ENCODE results near the gene P2RY12.

P2RY12 gene

DNA sequence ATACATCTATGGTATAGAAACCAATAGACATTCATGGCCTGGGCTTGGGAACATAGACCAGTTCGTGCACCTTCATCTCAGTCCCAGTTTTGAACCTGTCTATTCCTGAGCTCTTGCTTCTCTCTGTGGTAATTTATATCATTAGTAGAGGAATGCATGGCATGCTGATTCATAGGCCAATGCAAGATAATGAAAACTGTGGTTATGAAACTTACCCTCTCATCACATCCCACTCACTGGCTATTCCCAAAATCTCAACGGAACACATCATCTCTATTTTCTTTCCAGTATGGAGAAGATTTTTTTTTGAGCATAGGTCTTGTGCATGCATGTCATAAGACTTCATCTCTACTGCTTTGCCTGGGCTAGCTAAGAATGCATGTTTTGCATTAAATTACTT lies 18.7 kb upstream of the P2RY12 start:
- Histone ChIP-seq H3K36me3 (ENCODE audit: insufficient read depth, low read length) (peaks cover 36% of the 10 kb centered on the region; the same call in 1 of the 2 replicates), H4K20me1 (ENCODE audit: insufficient read depth, low read length, poor library complexity, severe bottlenecking) (no peaks in the 10 kb centered on the region), H3K4me3 (ENCODE audit: low read length, poor library complexity, severe bottlenecking) (no peak overlapping the region), H2AFZ (ENCODE audit: low read length) (no peak overlapping the region), H3K9me3 (ENCODE audit: insufficient read depth, low read depth, low read length) (no peaks in the 10 kb centered on the region), H3F3A (ENCODE audit: low read depth) (no peaks in the 10 kb centered on the region; the same call in 1 of the 2 replicates), H3K79me2 (ENCODE audit: insufficient read depth, low read length) (no peaks in the 10 kb centered on the region), H3K4me1 (ENCODE audit: insufficient read depth, low read length, poor library complexity, severe bottlenecking) (peaks cover 16% of the 10 kb centered on the region), H3K9ac (ENCODE audit: low read depth, low read length, poor library complexity, severe bottlenecking) (no peak overlapping the region), H3K9me2 (replicated peaks; ENCODE audit: low read depth, low read length) (no peaks in the 10 kb centered on the region), H3K27me3 (ENCODE audit: insufficient read depth, low read length, poor library complexity, severe bottlenecking) (no peaks in the 10 kb centered on the region), H3K4me2 (ENCODE audit: low read depth, low read length, poor library complexity, severe bottlenecking) (no peak overlapping the region)
- no peak for TF ChIP-seq EZH2phosphoT487 (IDR thresholded peaks at IDR 0.05; ENCODE audit: borderline replicate concordance)
- TF ChIP-seq, protein P1, sequence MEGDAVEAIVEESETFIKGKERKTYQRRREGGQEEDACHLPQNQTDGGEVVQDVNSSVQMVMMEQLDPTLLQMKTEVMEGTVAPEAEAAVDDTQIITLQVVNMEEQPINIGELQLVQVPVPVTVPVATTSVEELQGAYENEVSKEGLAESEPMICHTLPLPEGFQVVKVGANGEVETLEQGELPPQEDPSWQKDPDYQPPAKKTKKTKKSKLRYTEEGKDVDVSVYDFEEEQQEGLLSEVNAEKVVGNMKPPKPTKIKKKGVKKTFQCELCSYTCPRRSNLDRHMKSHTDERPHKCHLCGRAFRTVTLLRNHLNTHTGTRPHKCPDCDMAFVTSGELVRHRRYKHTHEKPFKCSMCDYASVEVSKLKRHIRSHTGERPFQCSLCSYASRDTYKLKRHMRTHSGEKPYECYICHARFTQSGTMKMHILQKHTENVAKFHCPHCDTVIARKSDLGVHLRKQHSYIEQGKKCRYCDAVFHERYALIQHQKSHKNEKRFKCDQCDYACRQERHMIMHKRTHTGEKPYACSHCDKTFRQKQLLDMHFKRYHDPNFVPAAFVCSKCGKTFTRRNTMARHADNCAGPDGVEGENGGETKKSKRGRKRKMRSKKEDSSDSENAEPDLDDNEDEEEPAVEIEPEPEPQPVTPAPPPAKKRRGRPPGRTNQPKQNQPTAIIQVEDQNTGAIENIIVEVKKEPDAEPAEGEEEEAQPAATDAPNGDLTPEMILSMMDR (conservative IDR thresholded peaks at IDR 0.05; ENCODE audit: low read length) = no peak

DNA sequence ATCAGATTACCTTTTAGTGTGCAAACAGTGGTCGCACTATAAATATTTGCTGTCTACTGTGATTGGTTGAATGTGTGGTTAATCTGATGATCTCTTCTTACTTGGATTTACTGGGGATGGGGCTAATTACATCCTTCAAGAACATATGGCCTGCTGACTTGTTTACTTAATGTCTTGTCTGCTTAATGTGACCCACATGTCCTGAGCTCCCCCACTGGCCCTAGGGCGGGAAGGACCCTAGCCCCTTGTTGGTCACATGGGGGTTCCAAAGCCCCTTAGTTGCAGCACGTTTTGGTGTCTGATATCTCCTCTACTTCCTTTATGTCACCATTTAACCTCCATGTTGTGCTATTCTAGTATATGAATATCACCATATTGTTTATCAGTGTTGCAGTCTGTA lies 17.8 kb upstream of the P2RY12 start:
- Histone ChIP-seq H3K9me3 (ENCODE audit: insufficient read depth, low read depth, low read length) (no peaks in the 10 kb centered on the region), H2AFZ (ENCODE audit: low read length) (no peak overlapping the region), H3K4me1 (ENCODE audit: insufficient read depth, low read length, poor library complexity, severe bottlenecking) (peaks cover 16% of the 10 kb centered on the region), H3K9ac (ENCODE audit: low read depth, low read length, poor library complexity, severe bottlenecking) (no peak overlapping the region), H3K4me2 (ENCODE audit: low read depth, low read length, poor library complexity, severe bottlenecking) (no peak overlapping the region), H4K20me1 (ENCODE audit: insufficient read depth, low read length, poor library complexity, severe bottlenecking) (no peaks in the 10 kb centered on the region), H3K79me2 (ENCODE audit: insufficient read depth, low read length) (no peaks in the 10 kb centered on the region), H3K9me2 (replicated peaks; ENCODE audit: low read depth, low read length) (no peaks in the 10 kb centered on the region), H3K36me3 (ENCODE audit: insufficient read depth, low read length) (peaks cover 42% of the 10 kb centered on the region; the same call in 1 of the 2 replicates), H3K27me3 (ENCODE audit: insufficient read depth, low read length, poor library complexity, severe bottlenecking) (no peaks in the 10 kb centered on the region), H3K4me3 (ENCODE audit: low read length, poor library complexity, severe bottlenecking) (no peak overlapping the region), H3F3A (ENCODE audit: low read depth) (no peaks in the 10 kb centered on the region; the same call in 1 of the 2 replicates)
- TF ChIP-seq, protein P1 (conservative IDR thresholded peaks at IDR 0.05; ENCODE audit: low read length) = no peak
- no peak for TF ChIP-seq EZH2phosphoT487 (IDR thresholded peaks at IDR 0.05; ENCODE audit: borderline replicate concordance)

DNA sequence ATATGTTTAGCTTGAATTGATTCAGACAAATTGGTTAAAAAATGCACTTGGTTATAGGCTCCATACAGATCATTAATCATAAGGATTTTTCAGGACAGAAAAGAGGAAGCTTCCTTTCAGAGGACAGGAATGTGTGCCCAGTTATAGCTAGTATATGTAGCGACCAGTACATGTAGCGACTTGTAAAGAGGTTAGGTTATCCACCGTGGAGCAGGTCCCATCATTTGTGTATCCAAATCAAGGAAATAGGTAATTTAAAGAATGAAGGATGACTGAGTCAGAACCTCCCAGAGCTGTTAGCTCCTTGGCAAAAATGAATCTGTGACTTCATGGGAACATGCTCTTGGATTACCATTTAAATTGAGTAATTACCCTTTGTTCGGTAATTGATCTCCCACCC lies 15.8 kb upstream of the P2RY12 start:
- no peak overlapping the region for H2AFZ ChIP-seq (ENCODE audit: low read length)

More for the DNA sequence above, 15.8 kb upstream of the P2RY12 start:
- Histone ChIP-seq H3K4me3 (ENCODE audit: low read length, poor library complexity, severe bottlenecking) (no peak overlapping the region), H3K4me2 (ENCODE audit: low read depth, low read length, poor library complexity, severe bottlenecking) (no peak overlapping the region), H3K79me2 (ENCODE audit: insufficient read depth, low read length) (no peaks in the 10 kb centered on the region), H3K36me3 (ENCODE audit: insufficient read depth, low read length) (peaks cover 52% of the 10 kb centered on the region), H3K9me2 (replicated peaks; ENCODE audit: low read depth, low read length) (no peaks in the 10 kb centered on the region), H3K27me3 (ENCODE audit: insufficient read depth, low read length, poor library complexity, severe bottlenecking) (no peaks in the 10 kb centered on the region), H3K4me1 (ENCODE audit: insufficient read depth, low read length, poor library complexity, severe bottlenecking) (peaks cover 16% of the 10 kb centered on the region), H4K20me1 (ENCODE audit: insufficient read depth, low read length, poor library complexity, severe bottlenecking) (no peaks in the 10 kb centered on the region), H3K9me3 (ENCODE audit: insufficient read depth, low read depth, low read length) (no peaks in the 10 kb centered on the region), H3K9ac (ENCODE audit: low read depth, low read length, poor library complexity, severe bottlenecking) (no peak overlapping the region), H3F3A (ENCODE audit: low read depth) (no peaks in the 10 kb centered on the region; the same call in 1 of the 2 replicates)
- TF ChIP-seq, protein P1 (conservative IDR thresholded peaks at IDR 0.05; ENCODE audit: low read length) = no peak
- no peak for TF ChIP-seq EZH2phosphoT487 (IDR thresholded peaks at IDR 0.05; ENCODE audit: borderline replicate concordance)
